Measurements from ENCODE around the gene PACS2. TPM values are rescaled to one million over a fixed set of nuclear protein-coding genes. Genes with fewer than 3 reads are reported as not detected.

Gene PACS2
- total RNA-seq, 1 experiment from 2014 or later = 72.5 TPM

GRCh38 chr14:105367116-105368031 lies 52.8 kb downstream of the PACS2 start:
- Histone ChIP-seq H3K23me2 (ENCODE audit: insufficient read length, low read depth, low read length, poor library complexity, severe bottlenecking) (no peaks in the 10 kb centered on the region), H3K18ac (ENCODE audit: insufficient read length, low read depth, low read length) (no peak overlapping the region), H3T11ph (ENCODE audit: low read length) (no peak overlapping the region), H3K27ac (ENCODE audit: insufficient read length, low read depth, low read length) (no peak overlapping the region), H3K4me1 (ENCODE audit: insufficient read depth, low read length) (no peaks in the 10 kb centered on the region), H2BK5ac (ENCODE audit: insufficient read length, low read length) (no peak overlapping the region), H2BK120ac (ENCODE audit: low read depth, low read length, poor library complexity, severe bottlenecking) (no peak overlapping the region), H2AFZ (ENCODE audit: low read length) (no peak overlapping the region), H4K5ac (ENCODE audit: insufficient read length, low read depth, low read length) (no peak overlapping the region), H3K23ac (ENCODE audit: insufficient read length, low read depth, low read length) (no peak overlapping the region), H3K79me1 (ENCODE audit: insufficient read depth, low read depth, low read length, poor library complexity, severe bottlenecking) (no peaks in the 10 kb centered on the region), H2BK12ac (ENCODE audit: insufficient read length, low read depth, low read length) (no peak overlapping the region), H3K14ac (ENCODE audit: insufficient read depth, low read length) (no peak overlapping the region), H3K79me2 (ENCODE audit: insufficient read depth, low read length) (no peaks in the 10 kb centered on the region), H2AK5ac (ENCODE audit: insufficient read length, low read length) (no peak overlapping the region), H3K4me2 (ENCODE audit: insufficient read depth, insufficient read length, low read length) (no peak overlapping the region), H4K20me1 (ENCODE audit: control insufficient read depth, insufficient read depth, insufficient read length) (no peaks in the 10 kb centered on the region), H4K91ac (ENCODE audit: insufficient read length, low read depth, low read length) (no peak overlapping the region), H4K8ac (replicated peaks; ENCODE audit: insufficient read length, low read depth, low read length) (no peak overlapping the region), H3K4ac (ENCODE audit: low read depth, low read length) (no peak overlapping the region), H2BK15ac (ENCODE audit: low read depth, low read length) (no peak overlapping the region), H3K9me3 (ENCODE audit: control insufficient read depth, low read depth, low read length) (no peaks in the 10 kb centered on the region), H3K9ac (ENCODE audit: extremely low read depth, insufficient read length, low read length) (no peak overlapping the region), H2BK20ac (ENCODE audit: low read depth, low read length, poor library complexity, severe bottlenecking) (no peak overlapping the region), H3K56ac (ENCODE audit: insufficient read length, low read depth, low read length) (no peak overlapping the region), H3K27me3 (ENCODE audit: insufficient read depth, low read length) (no peaks in the 10 kb centered on the region)
- Mint-ChIP-seq H3K27me3 (ENCODE audit: low read depth) (peaks cover 11% of the 10 kb centered on the region), H3K27ac (no peak overlapping the region; a peak in 1 of 7 replicates), H3K36me3 (ENCODE audit: insufficient read depth in 1 of 3, low read depth in 3 of 3) (peaks cover 2 to 23% (median 23%) of the 10 kb centered on the region in 3 experiments; a peak in 6 of 7 replicates), H3K4me1 (peaks cover 0 to 4% of the 10 kb centered on the region in 2 experiments; a peak in 2 of 4 replicates), H3K4me3 (no peak overlapping the region), H3K9me3 (no peaks in the 10 kb centered on the region)
- TF ChIP-seq, protein P1, sequence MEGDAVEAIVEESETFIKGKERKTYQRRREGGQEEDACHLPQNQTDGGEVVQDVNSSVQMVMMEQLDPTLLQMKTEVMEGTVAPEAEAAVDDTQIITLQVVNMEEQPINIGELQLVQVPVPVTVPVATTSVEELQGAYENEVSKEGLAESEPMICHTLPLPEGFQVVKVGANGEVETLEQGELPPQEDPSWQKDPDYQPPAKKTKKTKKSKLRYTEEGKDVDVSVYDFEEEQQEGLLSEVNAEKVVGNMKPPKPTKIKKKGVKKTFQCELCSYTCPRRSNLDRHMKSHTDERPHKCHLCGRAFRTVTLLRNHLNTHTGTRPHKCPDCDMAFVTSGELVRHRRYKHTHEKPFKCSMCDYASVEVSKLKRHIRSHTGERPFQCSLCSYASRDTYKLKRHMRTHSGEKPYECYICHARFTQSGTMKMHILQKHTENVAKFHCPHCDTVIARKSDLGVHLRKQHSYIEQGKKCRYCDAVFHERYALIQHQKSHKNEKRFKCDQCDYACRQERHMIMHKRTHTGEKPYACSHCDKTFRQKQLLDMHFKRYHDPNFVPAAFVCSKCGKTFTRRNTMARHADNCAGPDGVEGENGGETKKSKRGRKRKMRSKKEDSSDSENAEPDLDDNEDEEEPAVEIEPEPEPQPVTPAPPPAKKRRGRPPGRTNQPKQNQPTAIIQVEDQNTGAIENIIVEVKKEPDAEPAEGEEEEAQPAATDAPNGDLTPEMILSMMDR (conservative IDR thresholded peaks at IDR 0.05) = no peak
- no peak for DNase-seq
- no CpG with 5 or more reads among the region's 34 CpGs for WGBS (ENCODE audit: extremely low coverage, insufficient read length, low lambda C conversion rate)
